Esophagus muscularis mucosa (tissue), 3 donors: ENCODE measurements around the gene STARD6.

Source experiments
- CTCF ChIP-seq, 3 experiments: fragments of 200-600 bp in 2 of 3; fragments of 450-650 bp in 1 of 3; sonication (generic) in 2 of 3; IDR thresholded peaks; one replicate each; pipeline ENCODE4 v1.5.1; 2017 to 2019; ENCODE audit warnings: antibody characterized with exemption in 3 of 3, mild to moderate bottlenecking in 2 of 3, moderate library complexity in 1 of 3
- EP300 ChIP-seq: sonication (generic); formaldehyde crosslinking; IDR thresholded peaks from one replicate; pipeline ENCODE4 v1.6.1; 2017; ENCODE audit warnings: antibody characterized with exemption

DNA sequence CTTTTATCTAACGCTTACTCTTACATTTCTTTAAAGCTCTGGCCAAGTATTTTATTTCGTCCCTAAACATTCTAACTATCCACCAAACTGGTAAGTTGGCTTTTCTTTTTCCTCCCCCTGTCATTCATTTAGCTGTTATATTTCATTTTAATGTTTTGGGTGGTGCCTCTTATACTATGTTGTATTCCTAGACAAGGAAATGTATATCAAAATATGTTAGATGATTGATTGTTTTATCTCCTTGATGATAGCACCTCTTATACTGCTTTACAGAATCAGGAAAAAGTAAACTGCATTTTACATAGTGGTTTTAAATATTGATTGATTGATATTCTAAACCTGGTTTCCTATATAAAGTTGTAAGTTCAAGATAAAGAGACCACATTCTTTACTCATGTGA, 24.0 kb upstream of the STARD6 start:
- TF ChIP-seq EP300 (no peak), CTCF (IDR thresholded peaks at IDR 0.05) (no peak)
